NCI-H1417 (cell line): Measurements from ENCODE around the gene MEG3.
A peak's percentile ranks its signal among the peaks of the same experiment; 100 is the strongest.

Experiments
- DNase-seq, 3 experiments: peaks; one replicate each; lab custom pipeline; 2025; lab: John Stamatoyannopoulos, UW

Gene MEG3

DNA sequence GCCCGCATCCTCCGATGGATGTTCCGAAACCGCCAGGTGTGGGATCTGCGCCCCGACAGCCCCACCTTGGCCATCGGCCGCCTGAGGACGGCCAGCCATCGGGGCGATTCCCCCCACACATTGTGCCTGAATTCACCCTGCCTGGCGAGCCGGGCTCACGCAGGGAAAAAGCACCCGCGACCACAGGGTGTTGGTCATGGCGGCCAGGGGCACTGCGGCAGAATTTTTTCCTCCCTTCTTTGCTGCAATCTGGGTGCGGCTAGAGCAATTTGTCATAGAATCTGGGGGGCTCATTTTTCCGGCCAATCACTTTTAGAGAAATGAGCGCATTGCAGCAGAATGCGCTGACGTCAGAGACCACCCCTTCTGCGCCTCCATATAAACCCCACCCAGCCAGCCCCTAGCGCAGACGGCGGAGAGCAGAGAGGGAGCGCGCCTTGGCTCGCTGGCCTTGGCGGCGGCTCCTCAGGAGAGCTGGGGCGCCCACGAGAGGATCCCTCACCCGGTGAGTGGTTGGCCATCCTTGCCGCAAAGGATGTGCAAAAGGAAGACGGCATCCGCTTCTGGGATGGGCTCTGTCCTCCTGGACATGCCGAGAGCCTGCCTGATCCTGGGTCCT lies at the start of gene MEG3:
MEG3 (plus strand) TSS at position 406 of the 619 bp plus-strand sequence.
- DNase-seq = no peak

DNA sequence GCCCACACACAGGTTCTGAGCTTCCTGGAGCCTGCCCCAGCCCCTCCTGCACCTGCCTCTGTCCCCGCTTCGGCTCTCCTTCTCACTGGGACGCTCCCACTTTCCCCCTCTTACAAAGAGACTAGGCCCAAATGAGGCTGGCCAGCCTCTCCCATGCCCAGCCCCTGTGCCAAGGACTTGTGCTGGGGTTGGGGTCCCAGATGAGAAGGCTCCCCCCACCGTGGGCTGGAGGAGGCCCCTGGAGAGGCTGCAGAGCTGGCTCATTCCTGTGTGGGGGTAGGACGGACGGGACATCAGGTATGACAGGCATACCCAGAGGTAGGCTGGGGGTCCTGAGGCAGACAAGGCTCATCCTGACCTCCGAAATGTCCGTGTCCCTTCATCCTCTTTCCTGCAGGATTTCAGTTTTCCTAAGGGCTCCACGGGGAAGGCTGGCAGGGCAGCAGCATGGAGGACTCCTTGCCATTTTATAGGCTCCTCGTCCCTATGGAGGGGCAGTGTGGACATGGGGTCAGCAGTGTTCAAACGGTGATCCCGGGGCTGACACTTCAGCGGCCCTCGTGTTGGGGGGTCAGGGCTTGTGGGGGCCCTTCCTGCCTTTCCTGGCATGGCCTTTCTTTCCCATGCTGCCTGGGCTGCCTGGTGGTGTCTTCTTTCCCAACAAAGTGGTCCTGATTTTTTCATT lies 49.1 kb upstream of the MEG3 start:
- DNase-seq = no peak

DNA sequence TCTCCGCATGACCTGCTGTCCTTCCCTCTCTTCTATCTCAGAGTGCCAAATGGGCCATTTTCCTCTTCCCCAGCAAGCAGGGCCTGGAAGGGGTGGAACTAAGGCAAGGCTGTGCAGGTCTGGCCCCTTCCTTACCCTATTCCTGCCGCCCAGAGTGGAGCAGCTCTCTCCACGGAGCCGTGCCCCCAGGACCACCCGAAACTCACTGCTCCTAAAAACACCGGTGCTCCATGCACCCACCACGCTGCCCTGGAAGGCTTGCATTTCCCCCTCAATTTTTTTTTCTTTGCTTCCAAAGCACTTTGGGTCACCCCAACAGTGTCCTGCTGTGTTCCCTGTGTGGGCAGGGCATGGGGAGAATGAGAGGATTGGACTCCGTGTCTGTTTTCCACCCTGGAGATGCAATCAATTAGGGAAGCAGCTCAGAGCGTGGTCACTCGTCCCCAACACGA lies 48.5 kb upstream of the MEG3 start:
- no peak for DNase-seq

DNA sequence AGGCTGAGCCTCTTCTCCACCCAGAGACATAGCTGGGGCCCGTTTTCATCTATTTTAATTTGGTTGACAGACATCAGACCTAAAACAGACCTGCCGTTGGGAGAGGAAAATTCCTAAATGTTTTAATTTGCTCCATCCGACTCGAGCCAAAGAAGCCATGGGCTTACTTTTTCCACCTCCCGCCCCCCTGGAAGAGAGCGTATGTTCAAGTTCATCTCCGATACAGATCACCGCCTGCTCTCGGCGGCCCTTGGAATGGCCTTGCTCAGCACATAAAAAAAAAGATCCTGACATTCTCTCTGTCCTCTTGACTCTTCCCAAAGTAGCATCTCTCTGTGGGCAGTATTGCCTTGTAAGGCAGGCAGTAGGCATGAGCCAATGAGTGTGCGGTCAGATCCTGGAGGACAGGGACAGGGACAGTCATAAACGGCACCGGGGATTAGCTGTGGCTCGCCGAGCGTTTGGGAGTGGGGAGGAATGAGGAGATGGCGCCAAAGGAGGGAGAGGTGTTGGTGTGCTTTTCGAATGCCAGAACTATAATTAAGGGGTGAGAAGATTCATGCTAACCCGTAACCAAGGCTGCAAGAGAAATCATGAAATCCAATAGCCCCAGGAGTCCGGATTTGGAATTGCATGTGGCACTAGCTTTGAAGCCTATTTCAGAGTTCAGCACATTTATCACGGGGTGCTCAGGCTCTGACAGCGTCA lies 47.9 kb upstream of the MEG3 start:
- DNase-seq = peak in 1 of 3 experiments; percentile 33

DNA sequence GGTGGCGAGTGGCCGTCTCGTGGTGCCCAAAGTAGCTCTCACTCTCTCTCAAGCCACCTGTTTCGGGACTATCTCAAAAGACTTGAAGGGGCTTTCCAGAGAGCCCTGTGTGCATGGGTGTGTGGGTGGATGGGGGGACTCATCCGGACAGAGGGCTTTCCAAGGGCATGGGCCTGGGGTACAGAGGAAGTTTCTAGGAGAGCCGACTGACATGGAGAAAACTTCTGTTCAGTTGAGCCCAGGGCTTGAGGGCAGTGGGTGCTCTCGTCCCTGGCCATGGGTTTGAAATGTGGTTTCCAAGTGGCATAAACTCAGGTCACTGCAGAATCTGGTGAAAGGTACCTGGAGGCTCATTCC lies 47.4 kb upstream of the MEG3 start:
- no peak for DNase-seq

DNA sequence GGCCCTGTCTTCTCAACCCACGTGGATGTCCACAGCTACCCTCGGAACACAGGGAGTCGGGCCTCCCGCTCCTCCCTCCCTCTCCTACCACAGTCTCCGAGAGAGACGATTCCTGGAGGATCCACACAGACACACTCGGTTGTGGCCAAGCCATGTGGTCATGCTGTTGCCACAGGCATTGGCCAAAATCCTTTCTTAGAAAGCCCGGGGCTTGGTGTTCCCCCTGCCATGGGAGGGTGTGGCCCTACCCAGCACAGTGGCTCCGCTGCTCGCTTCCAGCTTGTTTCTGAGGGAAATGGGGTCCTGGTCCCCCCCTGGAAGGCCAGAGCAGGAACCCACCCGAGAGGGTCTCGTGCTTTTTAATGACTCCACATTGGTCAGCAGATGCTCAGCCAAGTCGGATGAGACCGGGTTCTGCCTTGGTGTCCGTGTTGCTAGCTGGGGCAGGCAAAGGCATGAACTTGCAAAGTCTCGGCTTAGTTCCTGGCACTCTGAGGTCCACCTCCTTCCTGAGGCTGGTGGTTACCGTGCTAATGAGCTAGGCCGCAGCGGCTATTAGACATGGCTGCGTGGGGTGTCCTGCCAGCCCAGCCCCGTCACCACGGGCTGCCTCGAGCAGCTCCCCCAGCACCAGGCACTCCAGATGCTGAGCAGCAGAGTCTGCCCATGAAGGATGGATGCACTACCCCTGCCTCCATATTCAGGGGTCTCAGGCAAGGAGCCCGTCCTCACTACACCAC lies 46.8 kb upstream of the MEG3 start:
- no peak for DNase-seq

DNA sequence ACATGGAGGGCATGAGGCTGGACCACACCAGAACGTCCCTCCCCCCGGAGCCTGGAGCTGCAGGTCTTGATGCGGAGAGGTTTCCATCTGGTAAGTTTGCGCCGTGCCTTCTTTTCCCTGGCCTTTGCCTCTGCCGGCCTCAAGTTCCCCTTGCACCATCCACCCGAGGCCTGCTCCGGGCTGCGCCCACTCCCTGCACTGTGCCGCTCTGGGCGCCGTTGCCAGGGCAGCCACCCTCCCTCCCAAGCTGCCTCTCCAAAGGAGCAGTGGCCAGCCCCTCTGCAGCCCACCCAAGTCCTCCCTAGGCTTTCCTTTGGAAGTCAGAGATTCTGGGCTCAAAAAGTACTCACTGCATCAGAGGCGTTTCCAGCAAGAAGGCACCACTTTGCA lies 46.2 kb upstream of the MEG3 start:
- DNase-seq = no peak

DNA sequence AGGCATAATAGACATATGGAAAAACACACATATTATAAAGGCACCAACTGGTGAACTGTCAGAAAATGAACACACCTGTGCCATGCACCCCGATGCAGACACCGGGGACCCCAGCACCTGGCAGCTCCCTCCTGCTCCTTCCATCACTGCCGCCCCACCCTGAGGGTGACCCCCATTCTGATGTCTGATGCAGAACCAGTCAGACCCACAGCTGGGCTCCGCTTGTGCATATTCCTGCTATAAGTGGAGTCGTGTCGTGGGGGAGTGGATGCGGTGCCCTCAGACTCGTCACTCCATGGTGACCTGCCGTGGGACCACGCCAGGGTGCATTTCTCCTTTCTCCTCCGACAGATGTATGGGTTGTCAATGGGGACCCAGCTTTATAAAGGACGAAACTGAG lies 45.7 kb upstream of the MEG3 start:
- no peak for DNase-seq

DNA sequence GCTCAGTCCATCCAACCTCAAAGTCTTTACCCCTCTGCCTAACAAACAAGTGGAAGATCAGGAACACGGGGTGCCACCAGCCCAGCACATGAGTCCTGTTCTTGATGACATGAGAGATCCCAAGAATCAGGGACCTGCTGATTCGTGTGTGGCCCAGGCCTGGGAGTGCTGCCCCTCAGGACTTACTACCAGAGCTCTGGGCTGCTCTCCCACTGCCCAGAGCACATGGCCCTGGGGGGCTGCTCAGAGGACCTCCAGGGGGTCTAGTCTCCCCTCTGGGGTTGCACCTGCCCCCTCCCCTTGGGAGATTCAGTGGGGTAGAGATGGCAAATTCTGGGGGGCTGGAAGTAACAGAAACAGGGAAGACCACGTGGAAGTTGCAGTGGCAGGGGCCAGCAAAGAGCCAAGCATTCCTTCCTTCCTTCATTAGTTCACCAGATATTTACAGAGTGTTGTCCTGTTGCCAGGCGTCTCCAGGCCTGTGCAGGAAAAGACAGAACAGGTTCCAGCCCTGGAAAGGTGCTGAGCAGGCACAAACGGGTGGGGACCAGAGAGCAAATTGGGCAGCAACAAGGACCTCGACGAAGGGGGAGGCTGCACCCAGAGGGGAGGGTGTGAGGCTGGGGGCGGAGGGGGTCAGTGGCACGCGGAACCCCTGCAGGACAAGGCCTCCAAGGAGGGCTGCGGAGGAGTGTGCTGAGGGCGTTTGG lies 45.1 kb upstream of the MEG3 start:
- DNase-seq = no peak

DNA sequence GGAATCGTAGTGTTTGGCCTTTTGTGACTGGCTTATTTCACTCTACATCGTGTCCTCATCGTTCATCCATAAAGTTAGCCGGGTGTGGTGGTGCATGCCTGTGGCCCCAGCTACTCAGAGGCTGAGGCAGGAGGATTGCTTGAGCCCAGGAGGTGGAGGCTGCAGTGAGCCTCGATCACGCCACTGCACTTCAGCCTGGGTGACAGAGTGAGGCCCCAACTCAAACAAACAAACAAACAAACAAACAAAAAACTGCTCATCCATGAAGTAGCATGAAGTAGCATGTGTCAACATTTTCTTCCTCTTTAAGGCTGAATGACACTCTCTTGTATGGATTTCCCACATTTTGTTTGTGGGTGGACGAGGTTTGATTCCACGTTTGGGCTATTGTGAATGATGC lies 44.0 kb upstream of the MEG3 start:
- no peak for DNase-seq

DNA sequence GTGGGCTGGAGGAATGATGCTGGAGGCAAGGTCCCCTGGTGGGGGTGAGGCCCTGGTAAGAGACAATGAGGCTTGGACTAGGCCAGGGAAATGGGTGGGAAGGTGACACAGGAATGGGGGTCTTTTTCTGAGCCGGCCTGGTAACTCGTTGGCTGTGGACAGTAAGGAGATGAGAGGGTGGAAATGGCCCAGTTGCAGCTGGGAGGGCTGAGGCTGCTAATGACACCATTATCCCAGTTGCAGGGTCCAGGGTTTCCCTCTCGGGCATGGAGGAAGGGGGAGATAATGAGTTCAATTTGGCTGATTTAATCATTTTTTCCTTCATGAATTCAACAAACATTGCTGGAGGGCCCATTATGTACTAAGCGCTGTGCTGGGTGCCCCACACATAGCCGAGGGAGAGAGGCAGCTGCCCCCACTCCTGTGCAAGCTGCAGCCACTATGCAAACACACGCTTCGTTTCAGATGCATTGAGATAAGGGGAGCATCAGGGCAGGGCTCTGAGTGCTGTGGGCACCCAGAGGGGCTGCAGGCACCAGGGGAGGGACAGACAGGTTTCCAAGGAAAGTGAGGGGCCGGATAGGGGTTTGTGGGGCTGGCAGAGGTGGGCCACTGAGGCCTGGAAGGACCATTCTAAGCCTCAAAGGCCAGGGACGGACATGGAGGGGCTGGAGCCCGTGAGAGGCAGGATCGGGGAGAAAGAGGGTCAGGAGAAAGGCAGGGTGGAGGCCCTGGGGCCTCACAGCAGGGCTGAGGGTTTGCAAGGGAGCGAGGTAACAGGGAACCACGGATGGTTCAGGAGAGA lies 43.2 kb upstream of the MEG3 start:
- DNase-seq = peak; percentile 57 to 84 (median 77)

DNA sequence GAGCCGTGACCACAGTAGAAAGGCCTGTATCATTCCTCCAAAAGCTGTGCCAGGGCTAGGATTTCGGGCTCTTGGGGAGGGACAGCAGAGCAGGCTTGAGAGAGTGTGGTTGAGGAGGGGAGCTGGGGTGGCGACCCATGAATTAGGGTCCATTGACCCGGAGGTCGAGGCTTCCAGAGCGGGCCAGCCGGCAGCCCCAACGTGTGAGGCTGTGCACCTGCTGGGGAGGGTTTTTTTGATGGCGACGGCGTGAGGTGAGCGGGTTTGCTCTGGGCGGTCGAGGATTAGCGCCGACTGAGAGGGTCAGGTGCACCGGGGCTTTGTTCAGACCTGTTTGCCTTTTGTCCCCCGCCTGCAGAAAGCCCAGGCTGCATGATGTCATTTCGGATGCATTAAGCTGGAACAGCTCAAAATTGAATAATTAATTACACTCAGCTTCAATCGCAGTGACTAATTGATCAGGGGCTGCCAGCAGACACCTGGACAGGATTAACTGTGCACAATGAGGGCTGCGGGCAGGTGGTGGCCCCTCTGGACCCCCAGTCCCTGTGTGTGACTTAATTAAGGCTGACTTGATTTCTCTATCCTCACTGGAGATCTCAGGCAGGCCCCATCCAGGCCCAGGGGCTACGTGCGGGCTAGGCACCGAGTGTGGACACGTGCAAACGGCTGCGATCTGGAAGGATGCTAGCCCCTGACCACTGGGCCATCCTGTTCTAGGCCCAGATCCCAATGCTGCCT lies 42.1 kb upstream of the MEG3 start:
- peak; percentile 77 to 98 (median 91) for DNase-seq

DNA sequence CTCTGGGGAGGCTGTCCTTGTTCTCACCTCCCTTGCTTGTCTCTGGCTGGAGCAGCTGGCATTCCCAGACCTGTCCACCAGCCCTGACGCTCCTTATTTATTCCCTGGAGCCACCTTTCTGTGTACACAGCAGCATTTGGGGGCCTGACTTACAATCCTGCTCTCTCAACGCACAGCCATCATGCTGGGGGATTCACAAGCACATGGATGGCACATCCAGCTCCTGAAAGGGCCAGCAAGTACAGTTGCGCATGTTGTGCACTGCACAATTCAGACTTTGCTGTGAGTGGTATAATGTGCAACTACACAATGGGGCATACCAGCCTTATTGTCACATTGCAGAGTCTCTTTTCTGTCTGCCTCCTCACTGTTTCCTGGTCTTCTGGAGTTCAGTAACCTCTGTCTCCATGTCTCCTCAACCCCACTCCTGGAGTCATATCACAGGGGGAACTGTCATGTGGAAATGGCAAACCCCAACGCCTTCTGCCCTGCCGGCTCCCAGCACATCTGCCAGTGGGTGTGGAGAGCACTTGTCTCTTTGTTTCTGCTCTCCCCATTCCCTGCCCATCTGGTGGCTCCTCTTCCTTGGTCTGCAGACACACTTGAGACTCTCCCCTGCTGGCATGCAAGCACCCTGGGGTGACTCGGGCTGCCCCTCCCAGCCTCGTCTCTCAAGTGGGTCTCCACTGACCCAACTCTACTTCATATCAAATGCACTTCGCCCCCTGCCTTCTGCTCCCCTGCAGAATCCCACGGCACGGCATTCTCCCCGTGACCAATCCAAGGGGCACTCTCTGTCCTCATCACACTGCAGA lies 41.2 kb upstream of the MEG3 start:
- DNase-seq = peak; percentile 71 to 86 (median 85)

DNA sequence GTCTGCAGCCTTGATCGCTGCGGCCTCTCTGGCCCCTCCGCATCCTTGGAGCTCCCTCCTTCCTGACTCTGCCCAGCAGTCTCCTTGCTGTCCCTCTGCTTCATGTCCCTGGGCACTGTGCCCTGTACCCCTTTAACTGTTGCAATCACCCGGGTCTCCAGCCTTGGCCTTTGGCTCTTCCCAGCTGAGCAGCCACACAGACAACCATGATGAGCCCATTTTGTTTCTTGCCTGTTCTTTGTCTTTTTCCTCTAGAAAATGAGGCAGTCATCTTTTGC lies 40.6 kb upstream of the MEG3 start:
- DNase-seq = no peak

DNA sequence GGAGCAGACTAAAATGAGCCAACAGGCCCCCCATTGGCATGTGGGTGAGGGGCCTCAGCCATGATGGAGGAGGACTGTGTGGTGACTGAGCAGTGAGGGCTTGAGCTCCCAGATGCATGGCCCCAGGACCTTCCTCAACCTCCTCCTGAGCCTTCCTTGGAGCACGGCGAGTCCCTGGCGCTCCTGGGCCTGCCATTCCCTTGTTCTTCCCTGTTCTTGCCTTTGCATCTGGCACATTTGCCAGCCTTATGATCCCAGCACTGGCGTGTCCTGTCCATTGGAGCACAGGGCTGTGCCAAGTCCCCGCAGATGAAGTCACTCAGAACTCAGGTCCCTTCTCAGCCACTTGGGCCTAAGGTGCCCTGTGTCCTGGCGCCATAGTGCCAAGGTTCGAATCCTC lies 40.3 kb upstream of the MEG3 start:
- no peak for DNase-seq

DNA sequence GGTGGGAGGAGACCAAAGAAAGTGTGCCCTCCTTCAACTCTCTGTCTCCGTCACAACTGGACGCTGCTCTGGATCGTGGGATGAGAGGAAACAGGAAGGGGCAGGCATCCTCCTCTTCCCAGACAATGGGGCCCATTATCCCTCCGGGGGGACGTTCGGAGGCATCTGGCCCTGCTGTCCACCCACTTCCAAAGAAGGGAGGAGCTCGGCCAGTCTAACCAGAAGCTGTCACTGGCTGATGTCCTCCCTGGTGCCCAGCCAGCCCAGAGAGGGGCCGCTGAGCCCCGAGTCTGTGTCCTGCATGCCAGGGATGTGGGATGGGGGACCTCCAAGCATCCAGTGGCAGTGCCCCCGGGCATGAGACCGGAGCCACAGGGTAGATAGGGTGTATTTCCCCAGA lies 39.8 kb upstream of the MEG3 start:
- DNase-seq = no peak

DNA sequence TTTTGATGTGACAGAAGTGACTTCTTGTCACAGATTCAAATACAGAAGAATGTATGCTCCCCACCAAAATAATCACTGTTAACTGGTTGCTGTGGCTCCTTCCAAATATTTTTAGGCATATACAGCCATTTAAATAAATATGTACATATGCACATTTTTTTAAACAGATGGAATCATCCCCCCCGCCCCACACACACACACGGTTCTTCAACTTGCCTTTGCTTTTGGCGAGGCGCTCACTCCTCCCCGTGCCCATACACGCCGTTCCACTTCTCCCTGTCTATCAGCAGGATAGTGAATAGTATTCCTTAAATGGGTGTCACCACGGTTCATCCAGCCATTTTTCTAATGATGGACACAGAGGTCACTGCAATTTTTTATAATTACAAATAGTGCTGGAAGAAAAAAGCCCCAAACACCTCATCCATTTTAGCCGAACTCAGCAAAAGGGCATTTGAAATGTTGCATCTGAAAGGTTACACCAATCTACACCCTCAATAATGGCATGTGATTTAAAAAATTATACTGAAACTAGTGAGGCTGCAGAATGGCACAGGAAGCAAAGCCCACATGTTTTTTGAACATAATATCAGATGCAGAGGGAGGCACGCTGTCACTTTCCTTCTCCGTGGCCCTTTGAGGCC lies 39.2 kb upstream of the MEG3 start:
- DNase-seq = no peak

DNA sequence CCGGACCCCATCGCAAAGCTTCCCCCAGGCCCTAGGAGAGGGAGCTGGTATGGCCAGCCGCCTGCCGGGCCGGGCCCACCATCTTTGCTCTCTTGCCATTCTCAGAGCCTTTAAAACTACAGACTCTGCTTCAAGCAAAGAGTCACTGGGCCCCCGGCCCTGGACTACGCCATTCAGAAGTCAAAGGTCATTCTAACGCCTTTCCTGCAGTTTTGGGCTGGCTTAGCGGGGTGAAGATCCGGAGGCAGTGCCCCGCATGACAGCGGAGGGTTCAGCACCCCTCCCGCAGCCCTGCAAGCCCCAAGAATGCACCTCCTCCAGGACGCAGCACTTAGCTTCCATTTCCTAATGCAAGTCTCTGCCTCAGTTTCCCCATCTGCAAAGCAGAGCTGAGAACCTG lies 38.3 kb upstream of the MEG3 start:
- DNase-seq = no peak

DNA sequence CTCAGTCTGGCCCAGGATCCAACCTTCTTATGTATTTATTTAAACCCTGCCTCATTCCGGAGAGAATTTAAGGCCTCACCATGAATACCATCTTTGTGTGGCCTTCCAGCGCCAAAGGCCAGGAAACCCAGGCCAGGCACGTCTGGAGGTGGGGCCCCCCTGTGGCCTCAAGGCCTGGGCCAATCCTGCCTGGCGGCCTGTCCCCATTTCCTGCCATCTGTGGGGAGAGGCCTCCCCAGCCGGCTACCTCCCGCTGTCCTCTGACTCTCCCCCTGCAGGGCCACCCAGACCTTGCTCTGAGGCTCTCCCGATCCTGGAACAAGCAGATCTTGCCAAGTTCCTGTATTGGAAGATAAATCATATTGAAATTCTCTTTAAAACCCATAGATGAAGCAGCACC lies 37.4 kb upstream of the MEG3 start:
- no peak for DNase-seq
